AG04449 (cell line): Measurements from ENCODE around the gene SLC7A14.

Experiments used
- CTCF ChIA-PET: fragments of 350-600 bp; formaldehyde crosslinking; extraction: SDS; loops from one replicate; lab custom pipeline; 2021; ENCODE audit warnings: antibody characterized with exemption; lab: Yijun Ruan, JAX
- POLR2A ChIA-PET: fragments of 400-600, 350-600 bp; formaldehyde crosslinking; extraction: SDS; loops from one replicate; lab custom pipeline; 2020; ENCODE audit warnings: antibody characterized with exemption, inconsistent platforms; lab: Yijun Ruan, JAX
- DNase-seq: peaks from one replicate; pipeline ENCODE4 v3.0.0-alpha.2; 2010; ENCODE audit warnings: low read depth, low spot score
- H3K4me3 ChIP-seq: 2 replicates; pipeline ENCODE4 v1.5.1; 2011; ENCODE audit warnings: low read depth, mild to moderate bottlenecking, control low read depth, low read length
- CTCF ChIP-seq: IDR thresholded peaks from one replicate; pipeline ENCODE4 v1.5.1; 2011; ENCODE audit warnings: mild to moderate bottlenecking, moderate library complexity, low read length, control low read depth, inconsistent platforms; ENCODE audit not compliant: insufficient read depth; ENCODE audit errors: missing control alignments

SLC7A14 gene

DNA sequence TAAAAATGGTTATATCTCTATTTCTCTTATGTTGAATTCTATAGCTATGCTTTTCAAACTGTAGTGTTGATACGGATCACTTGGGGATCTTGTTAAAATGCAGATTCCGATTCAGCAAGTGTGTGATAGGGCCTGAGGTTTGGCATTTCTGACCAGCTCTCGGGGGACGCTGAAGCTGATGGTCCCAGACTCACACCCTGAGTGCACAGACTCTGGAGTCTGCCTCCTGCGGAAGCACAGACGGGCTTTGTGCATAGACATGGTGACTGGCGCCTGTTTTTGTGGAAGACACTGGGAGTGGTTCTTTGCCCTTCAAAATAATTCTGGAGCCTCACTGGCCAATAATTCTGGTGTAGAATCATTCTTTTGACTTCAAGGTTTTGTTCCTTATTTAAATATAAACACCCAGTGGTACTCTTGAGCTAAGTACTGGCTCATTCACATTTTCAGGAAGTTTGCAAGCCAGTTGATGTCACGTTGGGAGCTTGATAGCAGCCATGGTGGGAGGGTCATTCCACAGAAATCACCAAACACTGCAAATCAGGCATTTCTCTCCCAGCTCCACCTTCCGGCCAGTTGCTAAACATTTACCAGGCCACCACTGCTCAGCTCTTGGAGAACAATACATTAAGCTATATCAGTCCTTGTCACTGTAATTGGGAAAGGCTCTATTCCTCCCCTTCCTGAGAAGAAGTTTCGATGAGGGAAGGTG lies 148.0 kb downstream of the SLC7A14 start:
- CTCF ChIA-PET, result interaction anchor here (0.9 to 7.8 kb wide), 4 partner anchors 11 to 373 kb away, joined by 3 to 46 read pairs (median 3); partner anchors contain the start of gene CLDN11
- POLR2A ChIA-PET, result no interaction called here
- no peak overlapping the region for H3K4me3 ChIP-seq
- DNase-seq, result no peak
- TF ChIP-seq CTCF, result no peak

GRCh38 chr3:170437176-170437575 lies 148.7 kb downstream of the SLC7A14 start:
- no peak for DNase-seq
- POLR2A ChIA-PET, result no interaction called here
- CTCF ChIA-PET, result interaction anchor here (0.9 to 7.8 kb wide), 4 partner anchors 12 to 374 kb away, joined by 3 to 46 read pairs (median 3); partner anchors contain the start of gene CLDN11
- no peak overlapping the region for H3K4me3 ChIP-seq
- no peak for TF ChIP-seq CTCF

- no peak for TF ChIP-seq CTCF
- ChIA-PET POLR2A (no interaction called here), CTCF (interaction anchor here (0.9 to 7.8 kb wide), 2 partner anchors 12 to 374 kb away, joined by 3 to 46 read pairs; no protein-coding TSS in a partner anchor)
- no peak overlapping the region for H3K4me3 ChIP-seq
- DNase-seq, result no peak
Measured at GRCh38 chr3:170436697-170437096, 149.2 kb downstream of the SLC7A14 start.

DNA sequence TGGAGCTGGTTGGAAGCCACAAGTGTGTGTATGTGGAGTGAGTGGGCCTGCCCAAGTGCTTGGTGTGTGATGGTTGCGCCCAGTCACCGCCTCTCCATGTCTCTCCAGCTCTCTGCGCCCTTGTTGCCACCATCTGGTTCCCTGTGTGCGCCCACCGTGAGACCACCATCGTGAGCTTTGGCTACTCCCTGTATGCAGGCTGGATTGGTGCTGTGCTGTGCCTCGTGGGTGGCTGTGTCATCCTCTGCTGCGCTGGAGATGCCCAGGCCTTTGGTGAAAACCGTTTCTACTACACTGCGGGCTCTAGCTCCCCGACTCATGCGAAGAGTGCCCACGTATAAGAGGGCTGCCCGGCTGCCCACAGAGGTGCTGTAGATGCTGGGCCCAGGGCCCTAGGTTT lies 153.5 kb downstream of the SLC7A14 start:
- CTCF ChIA-PET, result interaction anchor here (0.8 to 4.6 kb wide), 4 partner anchors 9 to 378 kb away, joined by 3 to 38 read pairs (median 8); no protein-coding TSS in a partner anchor
- DNase-seq, result no peak
- TF ChIP-seq CTCF, result no peak
- POLR2A ChIA-PET, result no interaction called here
- no peak overlapping the region for H3K4me3 ChIP-seq

DNA sequence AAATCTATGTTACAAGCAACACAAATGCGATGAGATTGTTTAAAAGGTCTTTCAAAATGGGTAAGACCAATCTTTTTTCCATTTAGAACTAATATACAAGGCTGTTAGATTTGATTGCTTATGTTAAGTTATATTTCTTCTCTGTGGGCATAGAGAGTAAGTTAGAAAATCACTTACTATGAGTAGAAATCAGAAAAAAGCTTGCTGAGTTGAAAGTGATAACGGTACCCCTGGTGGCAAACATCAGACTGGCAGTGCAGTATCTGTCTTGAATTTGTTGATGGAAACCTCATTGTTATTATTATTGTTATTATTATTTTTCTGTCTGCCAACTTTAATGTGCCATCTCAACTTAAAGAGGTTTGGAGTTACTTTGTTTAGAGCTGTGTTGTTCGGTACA lies 154.8 kb downstream of the SLC7A14 start:
- POLR2A ChIA-PET, result no interaction called here
- TF ChIP-seq CTCF, result no peak

GRCh38 chr3:170429050-170429449 lies 156.8 kb downstream of the SLC7A14 start:
- POLR2A ChIA-PET, result interaction anchor here (0.6 kb wide), 1 partner anchor 380 kb away, joined by 3 read pairs; no protein-coding TSS in a partner anchor
- no peak for TF ChIP-seq CTCF
- H3K4me3 ChIP-seq, result no peak overlapping the region
- no peak for DNase-seq
- CTCF ChIA-PET, result interaction anchor here (0.9 to 4.6 kb wide), 2 partner anchors 382 to 383 kb away, joined by 4 to 38 read pairs; no protein-coding TSS in a partner anchor

More for the DNA sequence above, 154.8 kb downstream of the SLC7A14 start:
- DNase-seq, result no peak
- no peak overlapping the region for H3K4me3 ChIP-seq
- CTCF ChIA-PET, result interaction anchor here (1.1 to 4.6 kb wide), 5 partner anchors 9 to 418 kb away, joined by 3 to 38 read pairs (median 6); no protein-coding TSS in a partner anchor
